GM12864 (cell line): Measurements from ENCODE around the gene TTL.
"Not testable (repeated sequence)": the region's sequence is repeated elsewhere in the genome, so short reads cannot be mapped to it uniquely, and the experiment has no call there.

ENCODE experiments used
- DNase-seq: peaks from one replicate; pipeline ENCODE4 v3.0.0-alpha.2; 2011; ENCODE audit warnings: low read depth
- H3K4me3 ChIP-seq: 2 replicates; pipeline ENCODE4 v1.5.1; 2011; ENCODE audit warnings: mild to moderate bottlenecking, low read depth, low read length, control low read depth
- CTCF ChIP-seq: IDR thresholded peaks from 2 replicates; pipeline ENCODE4 v1.5.1; 2011; ENCODE audit warnings: low read depth, mild to moderate bottlenecking, moderate library complexity, low read length, control low read depth, inconsistent platforms; ENCODE audit errors: missing control alignments

The TTL gene

GRCh38 chr2:112481528-112482233 is at the start of gene TTL:
TTL (plus strand) TSS chr2:112482156; CDS start chr2:112482345, 189 bp downstream.
- TF ChIP-seq CTCF, result no peak
- no peak for DNase-seq

GRCh38 chr2:112432390-112432734 is 49.6 kb upstream of the TTL start:
- not testable (repeated sequence) for DNase-seq
- peak overlapping the region; percentile 51 for H3K4me3 ChIP-seq

More at GRCh38 chr2:112481528-112482233, at the start of gene TTL:
- peak within 1 kb of the TSS; percentile 98 for H3K4me3 ChIP-seq

GRCh38 chr2:112432735-112433479 is 49.0 kb upstream of the TTL start:
- peak overlapping the region; percentile 51 for H3K4me3 ChIP-seq

GRCh38 chr2:112433480-112433879 is 48.5 kb upstream of the TTL start, which contains the start of gene RGPD8:
RGPD8 (minus strand) TSS chr2:112433645; CDS start chr2:112433453, 192 bp downstream.
- peak; percentile 45 for TF ChIP-seq CTCF
- peak within 1 kb of the TSS; percentile 51 for H3K4me3 ChIP-seq
- peak; percentile 40 for DNase-seq

More at GRCh38 chr2:112432735-112433479, 49.0 kb upstream of the TTL start:
- DNase-seq, result not testable (repeated sequence)

GRCh38 chr2:112433932-112434730 is 47.8 kb upstream of the TTL start:
- TF ChIP-seq CTCF, result no peak
- no peak overlapping the region for H3K4me3 ChIP-seq
- DNase-seq, result no peak

- DNase-seq, H3K4me3 ChIP-seq: not testable (repeated sequence)
Measured at GRCh38 chr2:112434890-112435715, 46.9 kb upstream of the TTL start.

GRCh38 chr2:112435716-112436431 is 46.1 kb upstream of the TTL start:
- DNase-seq, H3K4me3 ChIP-seq: not testable (repeated sequence)

GRCh38 chr2:112436993-112437392 is 45.0 kb upstream of the TTL start:
- DNase-seq, result not testable (repeated sequence)

GRCh38 chr2:112437405-112437831 is 44.5 kb upstream of the TTL start:
- not testable (repeated sequence) for DNase-seq, H3K4me3 ChIP-seq

More at GRCh38 chr2:112436993-112437392, 45.0 kb upstream of the TTL start:
- not testable (repeated sequence) for H3K4me3 ChIP-seq

GRCh38 chr2:112438603-112439261 is 43.2 kb upstream of the TTL start:
- not testable (repeated sequence) for H3K4me3 ChIP-seq, DNase-seq

- not testable (repeated sequence) for DNase-seq, H3K4me3 ChIP-seq
Measured at GRCh38 chr2:112444256-112444655, 37.7 kb upstream of the TTL start.
